Esophagus (tissue), 2 donors: ENCODE data around the gene IFITM1. TPM values are rescaled to one million over a fixed set of nuclear protein-coding genes. Genes with fewer than 3 reads are reported as not detected.
"Not testable (repeated sequence)": the region's sequence is repeated elsewhere in the genome, so short reads cannot be mapped to it uniquely, and the experiment has no call there.

ENCODE experiments used
- H3K27ac ChIP-seq, 2 donors: one replicate each; pipeline ENCODE4 v1.5.1; 2013; ENCODE audit warnings: low read depth in 2 of 2, mild to moderate bottlenecking in 2 of 2, inconsistent platforms in 1 of 2, low read length in 1 of 2, moderate library complexity in 1 of 2
- H3K27me3 ChIP-seq, 2 donors: one replicate each; pipeline ENCODE4 v1.6.1; 2013; ENCODE audit warnings: low read length in 2 of 2, control low read depth in 1 of 2, mild to moderate bottlenecking in 1 of 2; ENCODE audit not compliant: insufficient read depth in 2 of 2, control insufficient read depth in 1 of 2
- H3K36me3 ChIP-seq, 2 donors: one replicate each; pipeline ENCODE4 v1.6.1; 2013; ENCODE audit warnings: low read length in 1 of 2; ENCODE audit not compliant: control insufficient read depth in 2 of 2, insufficient read depth in 2 of 2
- H3K4me1 ChIP-seq, 2 donors: one replicate each; pipeline ENCODE4 v1.6.1; 2013; ENCODE audit warnings: low read length in 1 of 2; ENCODE audit not compliant: control insufficient read depth in 2 of 2, insufficient read depth in 2 of 2
- H3K4me3 ChIP-seq, 2 donors: one replicate each; pipeline ENCODE4 v1.5.1; 2013; ENCODE audit warnings: low read length in 2 of 2, mild to moderate bottlenecking in 2 of 2, low read depth in 1 of 2, moderate library complexity in 1 of 2
- H3K9me3 ChIP-seq, 2 donors: one replicate each; pipeline ENCODE4 v1.6.1; 2013; ENCODE audit warnings: mild to moderate bottlenecking in 2 of 2, low read depth in 1 of 2, low read length in 1 of 2, moderate library complexity in 1 of 2; ENCODE audit not compliant: control insufficient read depth in 2 of 2, insufficient read depth in 1 of 2
- WGBS, 2 donors: extraction: QIAGEN DNeasy Blood & Tissue Kit; methylation state at CpG; one replicate each; pipeline ENCODE4 v1.1.7; 2013; 5-methylcytosine and 5-hydroxymethylcytosine counted together
- polyA plus RNA-seq, 2 donors: library from polyadenylated mRNA; stranded (reverse); fragments of 200-250 nt; gene quantifications; one replicate each; pipeline ENCODE4 v1.2.3, GENCODE V29; 2013
- donor health status: healthy with polysubstance abuse.
- donor health status: Bipolar disorder and iron deficiency.

The IFITM1 gene
- polyA plus RNA-seq, 2 donors, result 48.2 to 112 TPM

DNA sequence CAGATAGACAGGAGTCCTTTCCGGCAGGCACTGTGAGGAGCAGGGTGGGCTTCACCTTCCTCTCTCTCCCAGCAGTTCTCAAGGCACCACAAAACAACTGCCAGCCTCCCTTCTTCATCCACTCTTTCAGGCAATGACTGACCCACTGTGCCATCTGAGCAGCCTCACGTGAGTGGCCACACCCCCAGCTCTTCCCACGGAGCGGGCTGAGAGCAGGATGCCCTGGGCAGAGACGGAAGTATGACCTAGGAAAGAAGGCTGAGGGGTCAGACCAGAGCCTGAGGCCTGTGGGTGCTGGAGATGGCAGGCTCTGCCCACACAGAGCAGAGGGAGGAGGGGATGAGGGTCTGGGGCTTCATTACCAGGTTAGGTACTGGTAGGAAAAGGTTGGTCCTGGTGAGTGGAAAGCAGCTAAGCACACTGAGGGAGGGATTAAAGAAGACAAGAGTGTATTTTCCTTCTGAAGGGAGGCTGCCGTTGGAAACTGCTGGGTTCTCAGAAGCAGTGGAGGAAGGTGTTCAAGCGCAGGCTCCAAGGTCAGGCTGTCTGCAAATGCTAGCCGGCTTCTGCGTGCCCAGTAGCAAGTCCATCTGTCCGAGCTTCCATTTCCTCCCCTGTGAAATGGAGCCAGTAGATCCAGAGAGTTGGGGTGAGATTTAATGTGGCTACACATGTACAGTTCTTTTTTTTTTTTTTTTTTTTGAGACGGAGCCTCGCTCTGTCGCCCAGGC, 31.0 kb upstream of the IFITM1 start:
- Histone ChIP-seq H3K27me3 (peaks cover 0 to 25% of the 10 kb centered on the region in 2 donors), H3K27ac (no peak overlapping the region), H3K4me3 (no peak overlapping the region), H3K4me1 (peaks cover 7 to 25% of the 10 kb centered on the region in 2 donors), H3K9me3 (no peaks in the 10 kb centered on the region), H3K36me3 (no peaks in the 10 kb centered on the region)
- 50 to 65% methylated on average over 10 to 12 of the region's 13 CpGs for WGBS, 2 donors

DNA sequence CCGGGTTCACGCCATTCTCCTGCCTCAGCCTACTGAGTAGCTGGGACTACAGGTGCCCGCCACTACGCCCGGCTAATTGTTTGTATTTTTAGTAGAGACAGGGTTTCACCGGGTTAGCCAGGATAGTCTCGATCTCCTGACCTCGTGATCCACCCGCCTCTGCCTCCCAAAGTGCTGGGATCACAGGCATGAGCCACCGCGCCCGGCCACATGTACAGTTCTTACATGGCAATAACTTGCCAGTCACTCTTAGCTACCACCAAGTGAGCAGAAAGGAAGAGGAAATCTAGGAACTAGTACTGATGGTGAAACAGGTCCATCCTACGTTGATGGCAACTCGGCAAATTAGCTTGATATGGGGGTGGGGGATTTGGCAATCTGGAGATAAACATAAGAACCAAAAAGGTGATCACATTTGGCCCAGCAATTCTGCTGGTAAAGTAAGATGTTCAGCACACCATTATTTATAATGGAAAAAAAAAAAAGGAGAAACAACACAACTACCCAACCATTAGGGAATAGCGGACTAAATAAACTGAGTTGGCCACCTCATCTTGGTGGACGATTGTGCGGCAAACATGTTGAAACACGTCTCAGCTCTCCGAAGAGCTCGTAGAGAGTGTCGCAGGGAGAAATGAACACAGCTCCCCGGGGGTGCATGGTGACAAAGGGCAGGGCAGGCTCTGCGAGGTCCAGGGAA, 30.3 kb upstream of the IFITM1 start:
- Histone ChIP-seq H3K36me3 (no peaks in the 10 kb centered on the region), H3K27me3 (peaks cover 0 to 22% of the 10 kb centered on the region in 2 donors), H3K4me1 (peaks cover 11 to 29% of the 10 kb centered on the region in 2 donors), H3K4me3 (no peak overlapping the region), H3K9me3 (no peaks in the 10 kb centered on the region), H3K27ac (no peak overlapping the region)
- WGBS, 2 donors, result 80% methylated on average over 21 to 23 of the region's 23 CpGs

DNA sequence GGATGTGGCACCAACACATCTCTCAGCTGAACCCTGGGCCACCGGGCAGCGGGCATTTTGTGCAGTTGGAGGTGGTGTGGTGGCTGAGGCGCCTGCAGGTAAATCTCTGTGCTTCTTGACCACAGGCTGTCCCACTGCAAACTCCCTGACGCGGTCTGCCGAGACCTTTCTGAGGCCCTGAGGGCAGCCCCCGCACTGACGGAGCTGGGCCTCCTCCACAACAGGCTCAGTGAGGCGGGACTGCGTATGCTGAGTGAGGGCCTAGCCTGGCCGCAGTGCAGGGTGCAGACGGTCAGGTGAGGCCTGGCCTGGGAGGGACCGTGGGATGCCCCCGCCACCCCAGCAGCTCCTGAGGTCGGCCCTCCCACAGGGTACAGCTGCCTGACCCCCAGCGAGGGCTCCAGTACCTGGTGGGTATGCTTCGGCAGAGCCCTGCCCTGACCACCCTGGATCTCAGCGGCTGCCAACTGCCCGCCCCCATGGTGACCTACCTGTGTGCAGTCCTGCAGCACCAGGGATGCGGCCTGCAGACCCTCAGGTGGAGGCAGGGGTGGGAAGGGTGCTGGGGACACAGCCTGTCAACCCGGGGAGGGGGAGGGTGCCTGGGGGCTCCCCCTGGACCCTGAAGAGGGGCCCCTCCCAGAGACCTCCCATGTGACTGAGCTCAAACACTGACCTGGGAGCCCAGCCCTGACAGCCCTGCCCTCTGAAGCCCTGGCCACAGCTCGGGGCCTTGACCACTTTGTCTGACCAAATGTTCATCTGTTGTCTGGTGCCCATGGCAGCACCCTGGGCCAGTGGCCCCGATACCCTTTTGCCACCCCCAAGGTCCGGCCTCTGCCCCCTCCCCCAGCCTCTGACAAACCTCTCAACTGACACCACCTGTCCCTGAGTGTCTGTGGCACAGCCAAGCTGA, 29.5 kb upstream of the IFITM1 start:
- H3K27me3 ChIP-seq, result peaks cover 0 to 15% of the 10 kb centered on the region in 2 donors
- H3K4me3 ChIP-seq, result no peak overlapping the region
- H3K9me3 ChIP-seq, result no peaks in the 10 kb centered on the region
- no peak overlapping the region for H3K27ac ChIP-seq
- H3K4me1 ChIP-seq, result peaks cover 11 to 27% of the 10 kb centered on the region in 2 donors
- 77 to 87% methylated on average over 22 to 24 of the region's 24 CpGs for WGBS, 2 donors
- no peaks in the 10 kb centered on the region for H3K36me3 ChIP-seq

DNA sequence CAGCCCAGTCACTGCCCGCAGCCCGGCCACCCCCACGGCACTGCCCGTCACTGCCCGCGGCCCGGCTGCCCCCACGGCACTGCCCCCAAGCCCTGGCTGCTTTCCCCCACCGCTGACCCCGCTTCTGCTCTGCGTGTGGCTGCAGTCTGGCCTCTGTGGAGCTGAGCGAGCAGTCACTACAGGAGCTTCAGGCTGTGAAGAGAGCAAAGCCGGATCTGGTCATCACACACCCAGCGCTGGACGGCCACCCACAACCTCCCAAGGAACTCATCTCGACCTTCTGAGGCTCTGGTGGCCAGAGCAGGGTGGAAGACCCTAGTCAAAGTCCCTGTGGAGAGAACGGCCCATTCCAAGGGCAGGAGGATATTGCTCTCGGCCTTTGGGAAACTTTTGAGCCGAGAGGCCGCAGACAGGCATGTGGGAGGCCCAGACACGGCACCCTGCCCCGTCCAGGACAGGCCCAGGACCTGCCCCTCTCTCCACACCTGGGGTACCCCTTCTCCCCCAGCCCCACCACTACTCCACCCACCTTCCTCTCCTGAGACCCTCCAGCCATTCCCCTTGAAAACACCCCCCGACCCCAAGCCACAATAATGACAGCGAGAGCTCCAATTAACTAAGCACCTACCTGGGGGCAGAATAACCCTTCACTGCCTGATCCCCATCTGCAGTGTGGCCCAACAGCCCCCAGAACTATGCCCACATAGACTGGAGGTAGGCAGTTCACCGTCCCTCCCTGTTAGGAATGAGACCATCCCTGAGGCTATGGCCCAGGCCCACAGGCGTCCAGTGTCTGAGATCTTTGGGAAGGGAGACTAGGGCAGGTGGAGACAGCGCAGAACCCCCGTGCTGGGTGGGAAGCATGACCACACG, 28.6 kb upstream of the IFITM1 start:
- Histone ChIP-seq H3K4me3 (no peak overlapping the region), H3K4me1 (peaks cover 8 to 26% of the 10 kb centered on the region in 2 donors), H3K9me3 (no peaks in the 10 kb centered on the region), H3K36me3 (no peaks in the 10 kb centered on the region), H3K27me3 (peaks cover 0 to 15% of the 10 kb centered on the region in 2 donors), H3K27ac (no peak overlapping the region)
- 84 to 85% methylated on average over 29 of the region's 29 CpGs for WGBS, 2 donors

DNA sequence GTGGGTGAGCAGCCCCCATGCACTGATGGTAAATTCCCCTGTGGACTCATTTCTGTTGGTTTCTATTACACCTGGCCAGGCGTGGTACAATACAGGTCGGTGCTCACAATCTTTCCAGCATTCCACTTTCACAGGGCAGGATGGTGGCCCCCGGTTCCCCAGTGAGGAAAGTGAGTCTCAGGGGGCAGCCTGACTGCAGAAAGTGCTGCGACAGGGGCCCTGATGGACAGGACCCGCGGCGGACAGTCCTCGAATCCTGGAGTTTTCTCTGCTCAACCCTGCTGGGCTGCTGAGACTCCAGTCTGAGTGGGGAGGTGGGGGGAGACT, 28.0 kb upstream of the IFITM1 start:
- H3K27me3 ChIP-seq, result peaks cover 0 to 10% of the 10 kb centered on the region in 2 donors
- 74 to 84% methylated on average over 8 of the region's 8 CpGs for WGBS, 2 donors
- H3K4me3 ChIP-seq, result no peak overlapping the region
- no peaks in the 10 kb centered on the region for H3K9me3 ChIP-seq
- peaks cover 8 to 20% of the 10 kb centered on the region in 2 donors for H3K4me1 ChIP-seq
- H3K27ac ChIP-seq, result no peak overlapping the region
- no peaks in the 10 kb centered on the region for H3K36me3 ChIP-seq

DNA sequence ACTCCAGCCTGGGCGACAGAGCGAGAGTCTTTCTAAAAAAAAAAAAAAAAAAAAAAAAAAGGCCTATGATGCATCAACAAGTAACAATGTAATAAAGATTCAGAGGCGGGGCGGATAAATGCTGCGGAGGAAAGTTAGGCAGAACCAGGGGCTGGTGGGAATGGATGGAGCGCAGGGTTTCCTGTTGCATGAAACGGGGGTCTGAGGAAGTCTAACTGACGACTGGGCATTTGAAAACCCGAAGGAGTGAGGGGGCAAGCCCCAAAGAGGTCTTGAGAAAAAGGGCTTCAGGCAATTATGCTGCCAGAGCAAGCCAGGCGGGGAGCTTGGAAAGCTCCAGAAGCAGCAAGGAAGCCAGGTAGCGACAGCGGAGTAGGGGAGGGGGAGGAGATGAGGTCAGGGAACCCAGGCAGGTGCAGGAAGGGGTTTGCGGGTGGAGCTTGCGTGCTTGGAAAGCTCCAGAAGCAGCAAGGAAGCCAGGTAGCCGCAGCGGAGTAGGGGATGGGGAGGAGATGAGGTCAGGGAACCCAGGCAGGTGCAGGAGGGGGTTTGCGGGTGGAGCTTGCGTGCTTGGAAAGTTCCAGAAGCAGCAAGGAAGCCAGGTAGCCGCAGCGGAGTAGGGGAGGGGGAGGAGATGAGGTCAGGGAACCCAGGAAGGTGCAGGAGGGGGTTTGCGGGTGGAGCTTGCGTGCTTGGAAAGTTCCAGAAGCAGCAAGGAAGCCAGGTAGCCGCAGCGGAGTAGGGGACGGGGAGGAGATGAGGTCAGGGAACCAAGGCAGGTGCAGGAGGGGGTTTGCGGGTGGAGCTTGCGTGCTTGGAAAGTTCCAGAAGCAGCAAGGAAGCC, 26.6 kb upstream of the IFITM1 start:
- H3K27ac ChIP-seq, H3K4me3 ChIP-seq, H3K27me3 ChIP-seq, H3K36me3 ChIP-seq, H3K9me3 ChIP-seq: not testable (repeated sequence)
- 60 to 67% methylated on average over 25 to 27 of the region's 27 CpGs for WGBS, 2 donors
- peaks cover 4 to 13% of the 10 kb centered on the region in 2 donors for H3K4me1 ChIP-seq

DNA sequence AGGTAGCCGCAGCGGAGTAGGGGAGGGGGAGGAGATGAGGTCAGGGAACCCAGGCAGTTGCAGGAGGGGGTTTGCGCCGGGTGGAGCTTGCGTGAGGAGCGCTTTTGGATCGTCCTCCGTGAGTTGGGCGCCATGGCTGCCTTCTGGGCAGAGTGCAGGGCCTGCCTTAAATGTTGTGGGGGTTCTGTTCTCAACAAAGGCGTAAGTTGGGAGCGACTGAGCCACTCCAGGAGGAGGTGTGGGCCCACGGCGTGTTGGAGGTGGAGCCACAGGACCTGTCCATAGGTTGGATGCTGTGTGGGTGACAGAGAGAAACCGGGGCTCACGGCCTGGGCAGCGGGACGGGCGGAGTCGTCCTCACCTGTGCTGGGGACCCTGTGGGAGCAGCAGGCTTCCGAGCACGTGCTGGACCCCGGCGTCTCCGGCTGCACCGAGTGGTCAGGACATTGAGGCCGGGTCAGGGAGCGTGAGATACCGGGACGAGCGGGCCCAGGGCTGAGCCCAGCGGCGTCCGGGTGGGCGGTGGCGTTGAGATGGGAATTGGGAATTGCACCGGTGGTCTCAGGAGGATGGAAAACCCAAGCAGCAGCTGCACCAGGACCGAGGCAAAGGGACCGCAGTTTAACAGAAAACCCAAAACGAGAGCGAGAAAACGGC, 25.9 kb upstream of the IFITM1 start:
- Histone ChIP-seq H3K4me3 (peak overlapping the region; percentile 48 to 55), H3K27ac (peak overlapping the region; percentile 8 to 21), H3K9me3 (no peaks in the 10 kb centered on the region), H3K4me1 (peaks cover 4 to 13% of the 10 kb centered on the region in 2 donors), H3K36me3 (peaks cover 0 to 9% of the 10 kb centered on the region in 2 donors), H3K27me3 (no peaks in the 10 kb centered on the region)
- WGBS, 2 donors, result 16% methylated on average over 39 to 41 of the region's 41 CpGs
